Choroid plexus epithelial cell (primary cell): ENCODE results near the gene CD200.

ENCODE experiments used
- DNase-seq: peaks from one replicate; pipeline ENCODE4 v3.0.0-alpha.2; 2010; ENCODE audit warnings: low read depth
- H3K4me3 ChIP-seq: 2 replicates; pipeline ENCODE4 v1.5.1; 2011; ENCODE audit warnings: low read depth, mild to moderate bottlenecking, control low read depth, low read length, moderate library complexity
- CTCF ChIP-seq: conservative IDR thresholded peaks from 2 replicates; pipeline ENCODE4 v1.5.1; 2011; ENCODE audit warnings: low read depth, mild to moderate bottlenecking, control low read depth, inconsistent platforms, low read length, moderate library complexity

The CD200 gene

GRCh38 chr3:112350018-112350810, 17.3 kb downstream of the CD200 start:
- no peak for TF ChIP-seq CTCF
- no peak for DNase-seq
- H3K4me3 ChIP-seq, result no peak overlapping the region

GRCh38 chr3:112351036-112351435, 18.1 kb downstream of the CD200 start:
- no peak for DNase-seq
- no peak for TF ChIP-seq CTCF

GRCh38 chr3:112351823-112352222, 18.9 kb downstream of the CD200 start:
- TF ChIP-seq CTCF, result no peak
- no peak overlapping the region for H3K4me3 ChIP-seq
- peak; percentile 47 for DNase-seq

More at GRCh38 chr3:112351036-112351435, 18.1 kb downstream of the CD200 start:
- H3K4me3 ChIP-seq, result no peak overlapping the region

- H3K4me3 ChIP-seq, result no peak overlapping the region
- TF ChIP-seq CTCF, result no peak
- no peak for DNase-seq
Measured at GRCh38 chr3:112352720-112353119, 19.8 kb downstream of the CD200 start.

- no peak for DNase-seq
- TF ChIP-seq CTCF, result no peak
- H3K4me3 ChIP-seq, result no peak overlapping the region
Measured at GRCh38 chr3:112353365-112353764, 20.4 kb downstream of the CD200 start.

GRCh38 chr3:112354642-112355306, 21.8 kb downstream of the CD200 start:
- H3K4me3 ChIP-seq, result no peak overlapping the region
- DNase-seq, result no peak
- TF ChIP-seq CTCF, result no peak
